COLO829 (cell line): ENCODE results near the gene TXNL1.
"Not testable (repeated sequence)": the region's sequence is repeated elsewhere in the genome, so short reads cannot be mapped to it uniquely, and the experiment has no call there.

Experiments
- DNase-seq: peaks from one replicate; pipeline ENCODE4 v3.0.0; 2012; ENCODE audit warnings: low spot score

Gene TXNL1

DNA sequence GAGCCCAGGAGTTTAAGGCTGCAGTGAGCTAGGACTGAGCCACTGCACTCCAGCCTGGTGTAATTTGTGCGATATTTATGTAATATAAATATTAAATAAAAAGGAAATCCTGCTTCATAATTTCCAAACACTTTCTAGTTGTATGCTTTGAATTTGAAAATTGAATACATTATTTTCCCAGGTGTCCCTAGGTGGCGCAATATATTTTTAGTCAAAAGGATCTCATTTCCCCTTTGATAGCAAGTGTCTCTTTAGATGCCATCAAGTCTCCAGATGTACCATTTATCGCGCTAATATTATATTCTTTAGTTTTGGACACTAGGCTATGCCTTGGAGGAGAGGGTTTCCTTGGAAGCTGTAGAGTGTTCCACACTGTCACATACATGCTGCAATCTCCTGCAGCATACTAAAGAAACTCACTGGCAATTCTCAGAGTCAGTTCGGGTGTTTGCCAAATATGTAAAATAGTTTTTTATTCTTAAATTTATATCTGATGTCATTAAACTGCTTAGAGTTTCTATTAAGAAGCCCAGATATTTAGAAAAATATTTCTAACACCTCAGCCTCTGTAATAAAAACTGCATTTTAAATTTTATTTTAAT lies 7.1 kb upstream of the TXNL1 start:
- no peak for DNase-seq

DNA sequence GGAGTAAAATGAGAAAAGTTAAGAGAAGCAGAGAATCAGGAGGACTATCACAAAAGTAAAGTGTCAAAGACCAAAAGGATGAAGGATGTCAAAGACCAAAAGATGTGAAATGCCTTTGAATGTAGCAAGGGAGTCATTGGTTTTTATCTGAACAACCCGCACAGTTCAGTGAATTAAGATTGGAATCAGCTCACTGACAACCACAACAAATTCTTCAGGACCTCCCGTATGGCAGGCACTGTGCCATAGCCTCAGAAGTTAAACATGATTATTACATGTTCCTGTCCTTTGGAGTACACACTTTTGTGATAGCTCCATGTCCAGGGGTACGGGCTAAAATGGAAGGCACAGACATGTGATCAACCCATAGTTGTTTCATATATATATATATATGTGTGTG lies 5.0 kb upstream of the TXNL1 start:
- DNase-seq = no peak

DNA sequence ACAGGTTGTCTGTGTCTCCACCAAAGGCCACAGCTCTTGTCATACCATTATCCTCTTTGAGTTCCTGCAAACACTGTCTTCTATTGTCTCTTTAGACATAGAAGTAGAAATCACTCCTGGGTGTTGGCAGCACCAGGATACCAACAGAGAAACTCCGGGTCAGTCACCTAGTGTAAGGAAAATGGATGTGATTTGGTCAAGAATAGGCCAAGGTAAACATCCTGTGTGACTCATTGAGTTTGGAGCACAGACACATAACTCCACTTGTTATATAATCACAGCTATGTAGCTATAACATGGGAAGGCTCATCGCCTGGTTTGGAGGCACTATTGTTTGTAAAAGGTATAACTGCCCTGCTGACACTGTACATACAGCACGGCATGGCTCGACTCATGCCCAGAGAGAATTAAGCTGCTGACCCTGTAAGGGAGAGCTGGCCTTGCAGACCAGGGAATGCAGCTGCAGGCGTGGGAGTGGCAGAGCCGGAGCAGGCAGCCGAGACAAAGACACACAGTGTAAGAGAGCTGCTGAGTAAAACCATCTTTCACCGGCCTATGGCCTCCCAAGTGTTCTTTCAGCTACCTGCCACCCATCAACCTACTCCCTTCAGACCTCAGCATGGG lies 3.4 kb upstream of the TXNL1 start:
- DNase-seq = no peak

DNA sequence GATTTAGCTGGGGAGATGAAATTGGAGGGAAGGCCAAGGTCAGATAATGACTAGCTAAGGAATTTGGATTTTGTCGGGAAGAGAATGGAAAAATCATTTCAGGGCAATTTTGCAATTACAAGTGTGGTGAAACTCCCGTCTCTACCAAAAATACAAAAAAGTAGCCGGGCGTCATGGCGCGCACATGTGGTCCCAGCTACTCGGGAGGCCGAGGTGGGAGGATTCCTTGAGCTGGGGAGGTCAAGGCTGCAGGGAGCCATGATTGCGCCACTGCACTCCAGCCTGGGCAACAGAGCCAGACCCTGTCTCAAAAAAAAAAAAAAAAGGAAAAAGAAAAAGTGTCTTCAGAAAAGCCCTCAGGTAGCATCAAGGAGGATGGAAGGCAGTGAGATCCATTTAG lies 1.2 kb upstream of the TXNL1 start:
- DNase-seq = no peak

DNA sequence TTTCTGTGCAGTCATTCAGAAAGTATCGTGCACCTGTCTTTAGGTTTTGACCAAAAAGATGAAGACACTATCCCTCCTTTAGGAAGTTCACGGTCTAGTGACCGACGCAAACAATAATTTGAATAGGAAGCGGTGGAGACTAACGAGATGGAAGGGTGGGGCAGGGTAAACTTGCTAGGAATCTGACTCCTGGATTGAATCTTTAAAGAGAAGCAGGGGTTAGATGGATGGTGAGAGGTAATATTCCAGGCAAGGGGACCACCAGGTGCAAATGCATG lies 651 bp upstream of the TXNL1 start:
- no peak for DNase-seq

DNA sequence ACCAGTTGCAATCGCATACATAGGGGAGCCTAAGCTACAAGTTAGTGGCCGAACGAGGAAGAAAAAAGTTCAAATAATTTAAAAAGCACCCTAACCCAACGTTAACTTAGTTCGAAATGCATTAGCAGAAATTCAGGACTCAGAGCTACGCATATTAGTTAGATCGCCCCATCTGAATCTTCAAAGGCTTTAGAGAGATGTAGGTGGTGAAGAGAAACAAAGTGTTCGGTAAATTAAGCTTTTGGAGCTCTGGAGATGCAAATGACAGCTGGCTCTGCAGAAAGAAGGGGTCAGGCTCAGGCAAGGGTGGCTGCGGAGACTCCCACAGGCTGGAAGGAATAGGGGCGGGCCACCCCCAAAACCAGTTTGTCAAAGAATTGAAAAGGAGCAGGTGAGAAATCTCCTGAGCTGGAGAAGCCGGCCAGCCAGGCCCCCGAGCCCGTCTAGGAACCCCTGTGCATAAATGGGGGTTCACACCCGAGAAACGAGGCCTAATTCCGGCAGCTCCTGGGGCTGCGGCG lies 621 bp downstream of the TXNL1 start:
- DNase-seq = no peak

DNA sequence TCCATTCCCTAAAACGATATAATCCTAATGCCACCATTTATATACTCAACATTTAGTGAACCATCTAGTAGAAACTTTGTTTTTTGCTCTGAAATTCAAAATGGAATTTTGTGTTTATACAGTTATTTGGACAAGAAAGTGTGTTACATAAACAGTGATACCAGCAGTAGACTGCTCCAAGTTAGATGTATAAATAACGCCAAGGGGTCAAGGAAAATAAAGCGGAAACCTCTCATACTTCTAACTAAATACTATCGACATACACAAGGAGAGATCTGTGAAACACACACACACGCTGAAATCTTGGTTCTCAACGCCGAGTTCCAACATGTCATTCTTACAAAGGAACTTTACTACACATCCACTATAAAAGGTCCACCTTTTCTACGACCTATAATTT lies 1.2 kb downstream of the TXNL1 start:
- no peak for DNase-seq

DNA sequence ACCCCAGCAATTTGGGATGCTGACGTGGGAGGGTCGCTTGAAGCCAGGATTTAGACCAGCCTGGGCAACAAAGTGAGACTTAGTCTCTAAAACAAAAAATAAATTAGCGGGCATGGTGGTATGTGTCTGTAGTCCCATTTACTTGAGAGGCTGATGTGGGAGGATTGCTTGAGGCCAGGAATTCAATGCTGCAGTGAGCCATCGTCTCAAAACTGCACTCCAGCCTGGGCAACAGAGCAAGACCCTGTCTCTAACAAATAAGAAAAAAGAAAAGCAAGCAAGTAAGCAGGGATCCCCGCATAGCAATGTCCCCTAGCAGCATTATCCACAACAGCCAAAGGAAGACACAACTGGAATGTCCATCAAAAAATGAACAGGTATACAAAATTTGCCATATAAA lies 3.4 kb downstream of the TXNL1 start:
- no peak for DNase-seq

DNA sequence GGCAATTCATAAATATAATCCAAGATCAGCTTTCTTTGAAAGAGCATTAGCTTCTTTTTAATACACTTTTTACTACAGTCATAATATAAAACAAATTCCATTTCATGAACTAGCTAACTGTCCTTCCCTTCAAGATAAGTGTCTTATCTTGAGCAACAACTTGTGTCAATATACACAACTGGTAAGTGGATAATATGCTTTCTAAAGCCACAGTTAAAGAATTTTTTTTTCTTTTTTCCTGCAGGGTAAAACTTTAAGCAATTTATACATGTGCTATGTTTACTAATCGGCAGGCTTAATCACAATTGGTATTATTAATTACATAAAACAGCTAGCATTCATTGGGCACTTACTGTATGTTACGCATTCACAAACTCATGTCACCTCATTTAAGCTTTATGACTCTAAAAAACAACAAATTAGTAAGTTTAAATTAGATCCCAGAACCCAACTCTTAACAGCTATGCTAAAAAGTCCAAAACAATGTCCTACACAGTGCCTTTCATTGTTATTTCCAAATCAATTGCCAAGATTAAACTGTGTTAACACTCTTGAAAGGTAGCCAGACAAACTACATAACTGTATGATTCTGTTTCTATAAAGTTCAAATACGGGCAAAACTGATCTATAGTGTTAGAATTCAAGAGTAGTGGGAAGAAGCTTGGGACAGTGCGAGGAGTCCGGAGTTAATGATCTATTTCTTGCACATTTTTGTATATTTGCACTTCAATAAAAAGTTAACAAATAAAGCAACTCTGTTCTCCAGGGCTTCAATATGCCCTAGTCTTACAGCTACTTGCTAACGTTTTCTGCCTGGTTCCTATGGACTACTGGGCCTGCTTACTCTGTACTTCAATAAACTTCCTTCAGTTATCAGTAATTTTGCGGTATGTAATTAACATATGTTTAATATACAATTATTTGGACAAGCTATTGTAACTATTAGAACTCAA lies 6.0 kb downstream of the TXNL1 start:
- DNase-seq = no peak

DNA sequence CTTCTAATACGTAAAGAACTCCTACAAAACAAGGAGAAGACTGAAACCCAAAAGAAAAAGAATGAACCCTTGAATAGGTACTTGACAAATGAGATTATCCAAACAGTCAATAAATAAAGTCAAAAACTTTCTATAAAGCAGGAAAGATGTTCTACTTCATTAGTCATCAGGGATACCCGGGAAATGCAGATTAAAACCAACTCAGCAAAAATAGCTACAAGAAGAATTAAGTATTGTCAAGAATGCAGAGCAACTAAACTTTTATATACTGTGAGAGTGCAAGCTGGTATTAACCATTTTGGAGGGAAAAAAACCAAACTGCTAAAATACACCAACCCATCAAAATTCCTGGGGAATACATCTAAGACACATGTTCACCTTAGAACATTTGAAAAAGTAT lies 10.4 kb downstream of the TXNL1 start:
- DNase-seq = no peak

DNA sequence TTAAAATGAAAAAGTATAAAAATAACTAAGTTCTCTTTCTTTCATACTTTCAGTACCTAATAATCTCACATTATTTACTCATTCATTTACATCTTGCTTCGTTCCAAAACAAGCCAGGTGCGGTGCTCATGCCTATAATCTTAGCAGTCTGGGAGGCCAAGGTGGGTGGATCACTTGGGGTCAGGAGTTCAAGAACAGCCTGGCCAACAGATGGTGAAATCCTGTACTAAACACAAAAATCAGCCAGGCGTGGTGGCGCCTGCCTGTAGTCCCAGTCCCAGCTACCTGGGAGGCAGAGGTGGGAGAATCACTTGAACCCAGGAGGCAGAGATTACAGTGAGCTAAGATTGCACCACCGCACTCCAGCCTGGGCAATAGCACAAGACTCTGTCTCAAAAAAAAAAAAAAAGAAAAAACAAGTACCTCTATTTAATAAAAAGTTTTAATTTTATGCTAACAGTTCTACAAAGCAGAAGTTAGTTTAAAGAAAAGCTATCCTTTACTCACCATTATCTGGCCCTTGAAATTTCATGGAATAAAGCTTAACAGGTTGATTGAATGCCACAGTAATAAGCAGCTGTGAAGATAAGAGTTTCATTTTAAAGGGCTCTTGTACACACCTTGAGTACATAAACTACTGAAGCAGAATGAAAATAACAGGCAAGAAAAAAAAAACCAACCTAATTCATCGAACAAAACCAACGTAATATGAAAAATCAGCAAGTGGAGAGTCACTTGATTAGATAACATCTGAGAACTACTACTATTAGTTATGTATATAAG lies 22.5 kb downstream of the TXNL1 start:
- no peak for DNase-seq

DNA sequence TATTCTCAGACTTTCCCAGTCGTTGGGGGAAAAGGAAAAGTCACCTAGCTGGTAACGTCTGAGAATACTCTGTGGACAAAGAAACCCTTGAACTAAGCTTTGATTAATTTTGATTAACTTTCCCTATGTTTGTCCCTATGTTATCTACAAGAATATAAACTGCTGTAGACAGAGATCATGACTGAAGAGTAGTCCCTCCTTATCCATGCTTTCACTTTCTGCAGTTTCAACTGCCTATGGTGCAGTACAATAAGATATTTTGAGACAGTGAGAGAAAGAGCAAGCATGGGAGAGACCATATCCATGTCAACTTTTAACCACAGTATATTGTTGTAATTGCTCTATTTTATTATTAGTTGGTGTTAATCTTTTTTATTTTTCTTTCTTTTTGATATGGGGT lies 31.8 kb downstream of the TXNL1 start:
- no peak for DNase-seq

DNA sequence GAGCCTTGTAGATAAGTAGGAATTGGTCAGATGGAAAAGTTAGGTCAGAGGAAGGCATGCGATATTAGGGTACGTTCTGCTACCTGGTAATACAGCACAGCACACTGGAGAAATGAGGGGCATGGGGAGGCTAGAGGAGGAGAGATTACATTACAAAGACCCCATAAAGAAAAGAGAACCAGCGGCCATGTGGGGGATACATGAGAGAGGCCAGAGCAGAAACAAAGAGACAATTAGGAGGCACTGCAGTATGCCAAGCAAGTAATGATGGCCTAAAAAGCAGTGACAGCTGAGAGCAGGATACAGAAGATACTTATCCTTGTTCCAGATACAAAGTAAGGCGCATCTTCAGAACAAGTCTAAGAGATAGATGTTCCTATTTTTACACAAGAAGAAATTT lies 40.0 kb downstream of the TXNL1 start:
- DNase-seq = no peak

DNA sequence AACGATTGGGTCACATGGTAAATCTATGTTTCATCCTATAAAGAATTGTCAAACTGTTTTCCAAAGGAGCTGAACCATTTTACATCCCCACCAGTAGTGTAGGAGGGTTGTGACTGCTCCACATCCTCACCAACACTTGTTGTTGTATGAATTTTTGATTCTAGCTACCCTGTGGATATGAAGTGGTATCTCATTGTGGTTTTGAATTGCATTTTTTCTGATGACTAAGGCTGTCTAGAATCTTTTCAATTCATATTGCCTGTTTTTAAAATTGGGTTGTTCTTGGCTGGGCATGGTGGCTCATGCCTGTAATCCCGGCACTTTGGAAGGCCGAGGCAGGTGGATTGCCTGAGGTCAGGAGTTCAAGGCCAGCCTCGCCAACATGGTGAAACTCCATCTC lies 44.5 kb downstream of the TXNL1 start:
- DNase-seq = no peak

DNA sequence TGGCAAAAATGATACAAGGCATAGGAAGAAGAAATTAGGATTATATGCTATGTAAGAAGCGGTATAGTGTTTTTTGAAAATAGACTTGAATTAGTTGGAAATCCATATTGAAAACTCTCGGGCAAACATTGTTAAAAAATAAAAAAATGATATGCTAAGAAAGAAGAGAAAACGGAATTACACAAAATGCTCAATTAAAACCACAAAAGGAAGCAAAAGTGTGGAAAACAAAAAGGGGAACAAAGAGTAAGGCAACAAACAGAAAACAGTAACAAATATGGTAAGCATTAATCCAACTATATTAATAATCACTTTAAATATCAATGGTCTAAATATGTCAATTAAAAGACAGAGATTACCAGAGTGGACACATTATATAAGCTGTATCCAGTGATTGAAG lies 58.4 kb downstream of the TXNL1 start:
- no peak for DNase-seq

DNA sequence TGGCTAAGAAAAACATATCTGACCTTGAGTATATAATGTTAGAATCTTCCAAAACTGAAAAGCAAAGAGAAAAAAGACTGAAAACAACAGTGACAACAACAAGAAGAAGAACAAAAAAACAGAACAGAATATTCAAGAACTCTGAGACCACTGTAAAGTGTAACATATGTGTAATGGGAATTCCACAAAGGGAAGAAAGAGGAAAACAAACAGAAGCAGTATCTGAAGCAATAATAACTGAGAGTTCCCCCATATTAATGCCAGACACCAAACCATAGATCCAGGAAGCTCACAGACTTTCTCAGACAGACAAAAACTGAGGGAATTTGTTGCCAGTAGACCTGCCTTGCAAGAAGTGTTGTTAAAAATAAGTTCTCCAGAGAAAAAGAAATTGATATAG lies 58.9 kb downstream of the TXNL1 start:
- no peak for DNase-seq

DNA sequence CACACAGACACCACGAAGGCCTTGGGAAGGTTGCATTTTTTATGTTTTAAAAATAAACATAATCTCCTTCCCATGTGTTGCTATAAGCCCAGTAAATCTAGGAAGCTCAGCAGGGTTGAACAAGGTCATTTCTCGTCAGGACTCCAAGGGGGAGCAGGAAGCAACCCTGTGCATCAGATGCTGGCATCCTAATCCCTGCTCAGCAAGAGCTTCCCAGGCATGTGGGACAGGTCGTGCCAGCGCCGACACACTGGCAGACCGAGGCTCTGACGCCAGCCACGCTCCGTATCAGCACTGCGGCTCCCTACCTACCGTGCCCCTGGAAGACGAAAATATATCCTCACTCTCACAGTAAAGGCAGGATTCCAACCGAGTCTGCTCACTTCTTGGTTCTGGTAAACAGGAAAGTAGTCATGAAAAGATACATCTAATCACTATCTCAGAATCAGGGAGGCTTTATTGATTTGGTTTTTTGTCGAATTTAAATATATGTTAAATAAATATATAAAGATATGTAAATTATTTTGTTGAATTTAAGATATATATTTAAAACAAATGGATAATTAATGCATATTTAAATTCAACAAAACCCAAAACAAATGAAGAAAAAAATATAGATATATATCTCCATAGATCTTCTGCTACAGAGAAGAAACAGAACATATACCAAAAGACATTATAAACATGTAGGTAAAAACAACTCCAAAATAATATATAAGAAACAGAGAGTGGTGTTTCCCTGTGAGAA lies 61.4 kb downstream of the TXNL1 start:
- DNase-seq = no peak

DNA sequence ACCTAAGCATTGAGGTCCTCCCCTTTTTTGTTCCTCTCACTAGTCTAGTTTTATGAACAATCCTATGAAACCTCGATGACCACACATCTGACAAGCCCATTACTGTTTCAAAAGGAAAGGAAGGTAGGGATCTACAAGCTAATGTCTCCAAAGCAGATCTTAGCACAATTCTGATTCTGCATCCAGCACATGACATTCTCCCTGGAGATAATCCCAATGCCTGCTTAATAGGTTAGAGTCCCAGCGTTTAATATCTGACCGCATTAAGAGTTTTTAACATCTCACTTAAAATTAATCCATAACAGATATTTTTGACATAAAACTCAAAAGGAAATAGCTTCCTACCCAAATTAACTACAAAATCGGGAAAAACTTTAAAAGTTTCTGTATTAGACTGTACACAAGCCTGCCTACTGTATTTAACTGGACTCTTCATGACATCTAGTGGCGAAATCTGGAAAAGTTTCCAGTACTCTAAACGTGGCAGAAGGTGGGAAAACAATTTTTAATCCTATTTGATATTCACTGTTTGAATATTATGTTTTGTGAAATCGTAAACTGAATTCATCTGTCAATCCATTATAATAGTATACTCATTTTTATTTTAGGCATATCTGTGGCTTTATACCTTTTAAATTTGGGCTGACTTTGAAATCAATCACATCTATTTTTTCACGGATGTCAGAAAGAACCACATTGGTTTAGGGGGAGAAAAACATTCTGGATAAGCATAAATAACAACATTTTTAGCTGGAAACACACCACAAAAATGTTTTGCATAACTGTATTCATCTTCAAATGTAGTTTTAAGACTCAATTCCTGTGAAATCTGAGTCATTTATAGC lies 62.4 kb downstream of the TXNL1 start:
- peak; percentile 45 for DNase-seq

DNA sequence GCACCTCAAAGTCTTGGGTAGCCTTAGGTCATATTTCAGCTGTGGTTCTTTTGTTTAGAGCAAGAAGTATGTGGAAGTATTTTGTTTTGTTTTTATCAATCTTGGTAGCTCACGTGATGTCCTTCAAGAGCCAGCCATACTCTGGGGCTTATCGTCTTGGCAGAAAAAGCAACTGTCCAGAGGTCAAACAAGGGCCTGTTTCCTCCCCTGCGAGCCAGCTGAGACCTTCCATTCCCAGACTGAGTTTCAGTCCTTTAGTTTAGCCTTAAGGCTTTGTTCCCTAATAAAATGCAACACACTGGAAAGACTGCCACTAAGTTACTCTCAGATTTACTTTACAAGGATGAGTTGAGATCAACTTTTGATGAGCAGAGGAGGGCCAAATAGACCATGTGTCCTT lies 63.5 kb downstream of the TXNL1 start:
- no peak for DNase-seq

DNA sequence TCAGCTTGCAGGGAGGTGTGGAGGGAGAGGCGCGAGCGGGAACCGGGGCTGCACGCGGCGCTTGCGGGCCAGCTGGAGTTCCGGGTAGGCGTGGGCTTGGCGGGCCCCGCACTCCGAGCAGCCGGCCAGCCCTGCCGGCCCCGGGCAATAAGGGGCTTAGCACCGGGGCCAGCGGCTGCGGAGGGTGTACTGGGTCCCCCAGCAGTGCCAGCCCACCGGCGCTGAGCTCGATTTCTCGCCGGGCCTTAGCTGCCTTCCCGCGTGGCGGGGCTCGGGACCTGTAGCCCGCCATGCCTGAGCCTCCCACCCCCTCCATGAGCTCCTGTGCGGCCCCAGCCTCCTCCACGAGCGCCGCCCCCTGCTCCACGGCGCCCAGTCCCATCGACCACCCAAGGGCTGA lies 66.1 kb downstream of the TXNL1 start:
- DNase-seq = not testable (repeated sequence)

DNA sequence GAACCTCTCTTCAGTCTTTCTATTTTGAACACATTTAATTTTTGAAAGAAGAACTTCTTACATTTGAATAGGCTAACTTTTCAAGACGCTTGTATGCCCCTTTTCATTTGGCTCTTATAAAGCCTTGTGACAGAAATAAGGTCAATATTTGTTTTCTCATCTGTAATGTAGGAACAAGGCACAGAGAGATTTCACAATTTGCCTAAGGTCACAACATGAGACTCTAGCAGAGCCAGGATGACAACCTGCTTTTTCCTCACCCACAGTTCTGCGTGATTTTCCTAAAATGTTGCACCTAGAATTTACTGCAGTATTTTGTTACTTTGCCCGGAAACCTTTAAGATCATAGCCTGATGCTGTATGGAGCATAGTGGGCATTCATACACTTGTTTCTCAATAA lies 67.4 kb downstream of the TXNL1 start:
- DNase-seq = no peak
